HepG2 (cell line): Measurements from ENCODE around the gene CHD9. TPM values are rescaled to one million over a fixed set of nuclear protein-coding genes. Genes with fewer than 3 reads are reported as not detected.

ENCODE experiments used
- HNRNPL ChIP-seq: fragments of 200-400 bp; formaldehyde crosslinking; IDR thresholded peaks from 2 replicates; pipeline ENCODE4 v1.6.1; 2017; ENCODE audit warnings: mild to moderate bottlenecking, low read depth, low read length
- KAT8 ChIP-seq: IDR thresholded peaks from 2 replicates; pipeline ENCODE4 v1.6.1; 2016; ENCODE audit warnings: missing genetic modification reagents, missing compliant biosample characterization
- NCOA1 ChIP-seq: sonication (generic); formaldehyde crosslinking; IDR thresholded peaks from 2 replicates; pipeline ENCODE4 v1.9.0; 2021; ENCODE audit warnings: missing genetic modification reagents
- PRPF4 ChIP-seq: fragments of 200-400 bp; formaldehyde crosslinking; IDR thresholded peaks from 2 replicates; pipeline ENCODE4 v1.6.1; 2016; ENCODE audit warnings: low read length, low read depth; ENCODE audit not compliant: poor library complexity, severe bottlenecking
- REXO4 ChIP-seq: sonication (generic); formaldehyde crosslinking; IDR thresholded peaks from 2 replicates; pipeline ENCODE4 v1.8.0; 2022; ENCODE audit warnings: missing genetic modification reagents, mild to moderate bottlenecking, borderline replicate concordance
- RFXAP ChIP-seq: sonication (generic); formaldehyde crosslinking; IDR thresholded peaks from 2 replicates; pipeline ENCODE4 v1.4.0; 2020; ENCODE audit warnings: missing genetic modification reagents, borderline replicate concordance
- SATB2 ChIP-seq: sonication (generic); formaldehyde crosslinking; IDR thresholded peaks from 2 replicates; pipeline ENCODE4 v1.5.0; 2020; ENCODE audit warnings: missing genetic modification reagents
- SIN3B ChIP-seq: fragments of 150-350 bp; IDR thresholded peaks from 2 replicates; pipeline ENCODE4 v1.6.1; 2014; ENCODE audit warnings: low read length
- SP1 ChIP-seq, 2 experiments: fragments of 450-650 bp in 1 of 2; sonication (generic) in 1 of 2; formaldehyde crosslinking in 1 of 2; IDR thresholded peaks; 2 replicates each; pipeline versions ENCODE4 v1.4.0 to v1.6.1; 2016 to 2020; ENCODE audit warnings: missing genetic modification reagents in 1 of 2
- SRY ChIP-seq: sonication (generic); formaldehyde crosslinking; IDR thresholded peaks from 2 replicates; pipeline ENCODE4 v1.8.0; 2022; ENCODE audit warnings: mild to moderate bottlenecking, missing genetic modification reagents
- ZFP36 ChIP-seq: fragments of 150-350 bp; IDR thresholded peaks from 2 replicates; pipeline ENCODE4 v1.6.1; 2018; ENCODE audit warnings: borderline replicate concordance, low read length, low read depth; ENCODE audit not compliant: partially characterized antibody
- ZKSCAN5 ChIP-seq: sonication (generic); formaldehyde crosslinking; IDR thresholded peaks from 2 replicates; pipeline ENCODE4 v1.5.1; 2020; ENCODE audit warnings: mild to moderate bottlenecking, missing genetic modification reagents
- ZNF335 ChIP-seq: sonication (generic); formaldehyde crosslinking; IDR thresholded peaks from 2 replicates; pipeline ENCODE4 v1.4.0; 2020; ENCODE audit warnings: missing genetic modification reagents
- ZNF468 ChIP-seq: sonication (generic); formaldehyde crosslinking; IDR thresholded peaks from 2 replicates; pipeline ENCODE4 v1.8.0; 2022; ENCODE audit warnings: mild to moderate bottlenecking, moderate library complexity, missing genetic modification reagents
- ZNF569 ChIP-seq: sonication (generic); formaldehyde crosslinking; IDR thresholded peaks from 2 replicates; pipeline ENCODE4 v1.5.0; 2020; ENCODE audit warnings: mild to moderate bottlenecking, missing genetic modification reagents, moderate library complexity, borderline replicate concordance
- polyA plus RNA-seq, 8 experiments: library from polyadenylated mRNA; depleted of rRNA in 3 of 8; stranded (reverse) in 7 of 8; unstranded in 1 of 8; fragments of >200 nt; fragmentation: Illumina TruSeq in 4 of 8; extraction: Trizol in 4 of 8; gene quantifications; 2 replicates each; pipeline versions ENCODE4 v1.2.1 to v1.2.3, GENCODE V29; 2011 to 2016; ENCODE audit warnings: low read depth in 4 of 8, missing spikeins in 1 of 8, mixed read lengths in 1 of 8; ENCODE audit not compliant: insufficient read depth in 1 of 8
- total RNA-seq, 5 experiments: library from RNA; depleted of rRNA; stranded (reverse); fragments of >200 nt; fragmentation: Illumina TruSeq; extraction: Trizol; gene quantifications; 2 replicates each; pipeline ENCODE4 v1.2.3, GENCODE V29; 2016; ENCODE audit warnings: low read depth in 1 of 5
- TF ChIP-seq, protein P1 (sequence below): IDR thresholded peaks from 2 replicates; pipeline ENCODE4 v1.6.1; 2016; ENCODE audit warnings: mild to moderate bottlenecking
- TF ChIP-seq, protein P2 (sequence below): sonication (generic); formaldehyde crosslinking; IDR thresholded peaks from 2 replicates; pipeline ENCODE4 v1.8.0; 2022; ENCODE audit warnings: mild to moderate bottlenecking, missing genetic modification reagents; ENCODE audit not compliant: insufficient replicate concordance
- TF ChIP-seq, protein P3 (sequence below): sonication (generic); formaldehyde crosslinking; IDR thresholded peaks from 2 replicates; pipeline ENCODE4 v1.4.0; 2020; ENCODE audit warnings: mild to moderate bottlenecking, low read depth, missing genetic modification reagents
- TF ChIP-seq, protein P4 (sequence below): sonication (generic); formaldehyde crosslinking; IDR thresholded peaks from 2 replicates; pipeline ENCODE4 v1.5.1; 2020; ENCODE audit warnings: mild to moderate bottlenecking, moderate library complexity, missing genetic modification reagents
- TF ChIP-seq, protein P5 (sequence below): sonication (generic); formaldehyde crosslinking; IDR thresholded peaks from 2 replicates; pipeline ENCODE4 v1.8.1; 2023; ENCODE audit warnings: missing genetic modification reagents, mild to moderate bottlenecking, borderline replicate concordance
- TF ChIP-seq, protein P6 (sequence below): IDR thresholded peaks from 2 replicates; pipeline ENCODE4 v1.6.1; 2016; ENCODE audit warnings: control low read depth

The CHD9 gene
- total and polyA plus RNA-seq, 2 of the 13 experiments (the other 11 are each of a cell fraction or from before 2014, with no cell fraction given): 23.4 to 27.7 TPM

DNA sequence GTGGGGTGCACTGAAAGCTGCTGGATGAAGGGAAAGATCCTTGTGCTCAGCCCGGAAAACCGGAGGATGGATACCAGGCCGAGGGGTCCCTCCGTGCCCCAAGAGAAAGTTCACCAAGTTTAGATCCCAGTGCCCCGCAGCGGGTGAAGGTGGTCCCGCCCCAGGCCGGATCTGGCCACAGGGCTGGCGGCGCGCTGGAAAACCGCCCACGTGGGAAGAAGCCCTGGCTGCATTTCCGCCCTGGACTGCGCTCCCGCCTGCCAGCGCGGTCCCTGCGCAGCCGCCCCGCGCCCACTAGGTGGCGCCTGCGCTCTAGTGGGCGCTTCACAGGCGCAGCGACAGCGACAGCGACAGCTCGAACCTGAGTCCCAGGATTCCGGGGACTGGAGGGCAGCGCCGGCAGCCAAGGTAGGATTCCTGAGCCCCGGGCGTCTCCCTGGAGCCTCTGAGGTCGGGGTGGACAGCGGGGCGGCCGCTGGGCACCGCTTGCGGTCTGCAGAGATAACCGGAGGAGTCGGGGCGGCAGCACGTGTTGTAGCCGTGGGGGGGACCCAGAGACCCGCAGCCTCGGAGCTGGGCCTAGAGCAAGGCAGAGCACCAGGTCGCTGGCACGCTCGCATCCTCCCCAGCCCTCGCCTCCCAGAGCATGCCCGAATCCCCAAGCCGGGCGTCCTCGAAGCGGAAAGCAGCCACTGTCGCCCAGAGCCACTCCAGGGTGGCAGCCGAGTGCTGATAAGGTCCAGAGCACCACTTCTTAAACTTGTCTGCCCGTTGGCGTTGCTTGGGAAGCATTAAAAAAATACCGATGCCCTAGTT is at the start of gene CHD9 (continued):
- TF ChIP-seq, protein P1, sequence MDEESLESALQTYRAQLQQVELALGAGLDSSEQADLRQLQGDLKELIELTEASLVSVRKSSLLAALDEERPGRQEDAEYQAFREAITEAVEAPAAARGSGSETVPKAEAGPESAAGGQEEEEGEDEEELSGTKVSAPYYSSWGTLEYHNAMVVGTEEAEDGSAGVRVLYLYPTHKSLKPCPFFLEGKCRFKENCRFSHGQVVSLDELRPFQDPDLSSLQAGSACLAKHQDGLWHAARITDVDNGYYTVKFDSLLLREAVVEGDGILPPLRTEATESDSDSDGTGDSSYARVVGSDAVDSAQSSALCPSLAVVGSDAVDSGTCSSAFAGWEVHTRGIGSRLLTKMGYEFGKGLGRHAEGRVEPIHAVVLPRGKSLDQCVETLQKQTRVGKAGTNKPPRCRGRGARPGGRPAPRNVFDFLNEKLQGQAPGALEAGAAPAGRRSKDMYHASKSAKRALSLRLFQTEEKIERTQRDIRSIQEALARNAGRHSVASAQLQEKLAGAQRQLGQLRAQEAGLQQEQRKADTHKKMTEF (CRISPR knock-in tag): peak; percentile 98
- TF ChIP-seq HNRNPL (peak; percentile 88), SRY (CRISPR knock-in tag) (peak; percentile 96), SP1 (IDR thresholded peaks at IDR 0.05) (no peak), SP1 (CRISPR knock-in tag; IDR thresholded peaks at IDR 0.05) (peak; percentile 35; the same call in 1 of the 2 replicates), NCOA1 (CRISPR knock-in tag) (no peak), PRPF4 (no peak), SATB2 (CRISPR knock-in tag) (peak; percentile 53; the same call in 1 of the 2 replicates), ZKSCAN5 (CRISPR knock-in tag) (no peak), REXO4 (CRISPR knock-in tag) (peak; percentile 26; the same call in 1 of the 2 replicates), ZNF335 (CRISPR knock-in tag) (no peak; the same call in 1 of the 2 replicates), SIN3B (no peak), RFXAP (CRISPR knock-in tag) (peak; percentile 78; the same call in 1 of the 2 replicates), KAT8 (peak; percentile 94), ZFP36 (no peak), ZNF569 (CRISPR knock-in tag) (peak; percentile 91; the same call in 1 of the 2 replicates), ZNF468 (CRISPR knock-in tag) (peak; percentile 34; the same call in 1 of the 2 replicates)
- TF ChIP-seq, protein P2, sequence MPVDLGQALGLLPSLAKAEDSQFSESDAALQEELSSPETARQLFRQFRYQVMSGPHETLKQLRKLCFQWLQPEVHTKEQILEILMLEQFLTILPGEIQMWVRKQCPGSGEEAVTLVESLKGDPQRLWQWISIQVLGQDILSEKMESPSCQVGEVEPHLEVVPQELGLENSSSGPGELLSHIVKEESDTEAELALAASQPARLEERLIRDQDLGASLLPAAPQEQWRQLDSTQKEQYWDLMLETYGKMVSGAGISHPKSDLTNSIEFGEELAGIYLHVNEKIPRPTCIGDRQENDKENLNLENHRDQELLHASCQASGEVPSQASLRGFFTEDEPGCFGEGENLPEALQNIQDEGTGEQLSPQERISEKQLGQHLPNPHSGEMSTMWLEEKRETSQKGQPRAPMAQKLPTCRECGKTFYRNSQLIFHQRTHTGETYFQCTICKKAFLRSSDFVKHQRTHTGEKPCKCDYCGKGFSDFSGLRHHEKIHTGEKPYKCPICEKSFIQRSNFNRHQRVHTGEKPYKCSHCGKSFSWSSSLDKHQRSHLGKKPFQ: peak; percentile 86
- TF ChIP-seq, protein P3, sequence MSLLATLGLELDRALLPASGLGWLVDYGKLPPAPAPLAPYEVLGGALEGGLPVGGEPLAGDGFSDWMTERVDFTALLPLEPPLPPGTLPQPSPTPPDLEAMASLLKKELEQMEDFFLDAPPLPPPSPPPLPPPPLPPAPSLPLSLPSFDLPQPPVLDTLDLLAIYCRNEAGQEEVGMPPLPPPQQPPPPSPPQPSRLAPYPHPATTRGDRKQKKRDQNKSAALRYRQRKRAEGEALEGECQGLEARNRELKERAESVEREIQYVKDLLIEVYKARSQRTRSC (CRISPR knock-in tag): no peak
- TF ChIP-seq, protein P4, sequence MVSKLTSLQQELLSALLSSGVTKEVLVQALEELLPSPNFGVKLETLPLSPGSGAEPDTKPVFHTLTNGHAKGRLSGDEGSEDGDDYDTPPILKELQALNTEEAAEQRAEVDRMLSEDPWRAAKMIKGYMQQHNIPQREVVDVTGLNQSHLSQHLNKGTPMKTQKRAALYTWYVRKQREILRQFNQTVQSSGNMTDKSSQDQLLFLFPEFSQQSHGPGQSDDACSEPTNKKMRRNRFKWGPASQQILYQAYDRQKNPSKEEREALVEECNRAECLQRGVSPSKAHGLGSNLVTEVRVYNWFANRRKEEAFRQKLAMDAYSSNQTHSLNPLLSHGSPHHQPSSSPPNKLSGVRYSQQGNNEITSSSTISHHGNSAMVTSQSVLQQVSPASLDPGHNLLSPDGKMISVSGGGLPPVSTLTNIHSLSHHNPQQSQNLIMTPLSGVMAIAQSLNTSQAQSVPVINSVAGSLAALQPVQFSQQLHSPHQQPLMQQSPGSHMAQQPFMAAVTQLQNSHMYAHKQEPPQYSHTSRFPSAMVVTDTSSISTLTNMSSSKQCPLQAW (CRISPR knock-in tag): peak; percentile 95
- TF ChIP-seq, protein P5, sequence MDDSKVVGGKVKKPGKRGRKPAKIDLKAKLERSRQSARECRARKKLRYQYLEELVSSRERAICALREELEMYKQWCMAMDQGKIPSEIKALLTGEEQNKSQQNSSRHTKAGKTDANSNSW (CRISPR knock-in tag): peak; percentile 39; the same call in 1 of the 2 replicates
- TF ChIP-seq, protein P6, sequence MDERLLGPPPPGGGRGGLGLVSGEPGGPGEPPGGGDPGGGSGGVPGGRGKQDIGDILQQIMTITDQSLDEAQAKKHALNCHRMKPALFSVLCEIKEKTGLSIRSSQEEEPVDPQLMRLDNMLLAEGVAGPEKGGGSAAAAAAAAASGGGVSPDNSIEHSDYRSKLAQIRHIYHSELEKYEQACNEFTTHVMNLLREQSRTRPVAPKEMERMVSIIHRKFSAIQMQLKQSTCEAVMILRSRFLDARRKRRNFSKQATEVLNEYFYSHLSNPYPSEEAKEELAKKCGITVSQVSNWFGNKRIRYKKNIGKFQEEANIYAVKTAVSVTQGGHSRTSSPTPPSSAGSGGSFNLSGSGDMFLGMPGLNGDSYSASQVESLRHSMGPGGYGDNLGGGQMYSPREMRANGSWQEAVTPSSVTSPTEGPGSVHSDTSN: no peak
